ENCODE data around the gene RPS23. TPM values are rescaled to one million over a fixed set of nuclear protein-coding genes. Genes with fewer than 3 reads are reported as not detected.
A peak's percentile ranks its signal among the peaks of the same experiment; 100 is the strongest.

Gene RPS23
- total RNA-seq, 1 experiment from 2014 or later = 2,206 TPM

GRCh38 chr5:82259172-82259800 is 18.9 kb downstream of the RPS23 start:
- H3K9ac ChIP-seq (ENCODE audit: low read length) = no peak overlapping the region
- H3K36me3 ChIP-seq (ENCODE audit: control insufficient read depth in 1 of 2, insufficient read depth in 2 of 2, low read length in 2 of 2) = no peaks in the 10 kb centered on the region
- H3K27ac ChIP-seq (ENCODE audit: low read depth, low read length) = no peak overlapping the region
- ChIA-PET RAD21 (ENCODE audit: low non-redundant PET in 1 of 2, low total read pairs in 2 of 2, uncharacterized antibody in 2 of 2, unreplicated experiment in 2 of 2) (no interaction called here), POLR2A (no interaction called here), CTCF (interaction anchor here (0.6 to 1.3 kb wide), 8 partner anchors 8 to 631 kb away, joined by 3 to 5 read pairs (median 4); no protein-coding TSS in a partner anchor)
- H3K79me2 ChIP-seq (ENCODE audit: insufficient read depth, low read length) = no peaks in the 10 kb centered on the region
- TF ChIP-seq RAD21 (IDR thresholded peaks at IDR 0.05; ENCODE audit: low read depth) = peak; percentile 42; the same call in 1 of the 2 replicates
- TF ChIP-seq POLR2AphosphoS5 (IDR thresholded peaks at IDR 0.05; ENCODE audit: low read depth, low read length) = no peak
- TF ChIP-seq ELF1 (IDR thresholded peaks at IDR 0.05; ENCODE audit: borderline replicate concordance, low read depth) = no peak
- TF ChIP-seq, protein P1, sequence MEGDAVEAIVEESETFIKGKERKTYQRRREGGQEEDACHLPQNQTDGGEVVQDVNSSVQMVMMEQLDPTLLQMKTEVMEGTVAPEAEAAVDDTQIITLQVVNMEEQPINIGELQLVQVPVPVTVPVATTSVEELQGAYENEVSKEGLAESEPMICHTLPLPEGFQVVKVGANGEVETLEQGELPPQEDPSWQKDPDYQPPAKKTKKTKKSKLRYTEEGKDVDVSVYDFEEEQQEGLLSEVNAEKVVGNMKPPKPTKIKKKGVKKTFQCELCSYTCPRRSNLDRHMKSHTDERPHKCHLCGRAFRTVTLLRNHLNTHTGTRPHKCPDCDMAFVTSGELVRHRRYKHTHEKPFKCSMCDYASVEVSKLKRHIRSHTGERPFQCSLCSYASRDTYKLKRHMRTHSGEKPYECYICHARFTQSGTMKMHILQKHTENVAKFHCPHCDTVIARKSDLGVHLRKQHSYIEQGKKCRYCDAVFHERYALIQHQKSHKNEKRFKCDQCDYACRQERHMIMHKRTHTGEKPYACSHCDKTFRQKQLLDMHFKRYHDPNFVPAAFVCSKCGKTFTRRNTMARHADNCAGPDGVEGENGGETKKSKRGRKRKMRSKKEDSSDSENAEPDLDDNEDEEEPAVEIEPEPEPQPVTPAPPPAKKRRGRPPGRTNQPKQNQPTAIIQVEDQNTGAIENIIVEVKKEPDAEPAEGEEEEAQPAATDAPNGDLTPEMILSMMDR (IDR thresholded peaks at IDR 0.05 in 2 of 3, conservative IDR thresholded peaks at IDR 0.05 in 1 of 3; ENCODE audit: borderline replicate concordance in 1 of 3, insufficient read depth in 1 of 3, low read depth in 2 of 3, low read length in 2 of 3) = peak; percentile 38 to 53 (median 47); a peak in 4 of 6 replicates
- no peak for TF ChIP-seq ZFX (IDR thresholded peaks at IDR 0.05)
- TF ChIP-seq CEBPB (IDR thresholded peaks at IDR 0.05; ENCODE audit: low read depth) = no peak
- TF ChIP-seq, protein P2, sequence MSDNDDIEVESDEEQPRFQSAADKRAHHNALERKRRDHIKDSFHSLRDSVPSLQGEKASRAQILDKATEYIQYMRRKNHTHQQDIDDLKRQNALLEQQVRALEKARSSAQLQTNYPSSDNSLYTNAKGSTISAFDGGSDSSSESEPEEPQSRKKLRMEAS (IDR thresholded peaks at IDR 0.05) = no peak
- H3K4me3 ChIP-seq (replicated peaks in 1 of 2; ENCODE audit: low read depth in 1 of 2, low read length in 2 of 2) = no peak overlapping the region
- H4K20me1 ChIP-seq (ENCODE audit: insufficient read depth) = no peaks in the 10 kb centered on the region
- BruUV-seq (replicated peaks) = no TSS peak
- peak; percentile 78 for ATAC-seq
- no peaks in the 10 kb centered on the region for H3K4me1 ChIP-seq (ENCODE audit: control insufficient read depth in 1 of 2, insufficient read depth in 2 of 2, low read length in 2 of 2)
- H3K27me3 ChIP-seq (ENCODE audit: insufficient read depth, low read length) = no peaks in the 10 kb centered on the region
- H3K4me2 ChIP-seq (ENCODE audit: low read length) = no peak overlapping the region
- H2AFZ ChIP-seq (ENCODE audit: low read depth, low read length, poor library complexity, severe bottlenecking) = no peak overlapping the region
- intact Hi-C loops (cut with micrococcal nuclease) = no loop called here
- DNase-seq (ENCODE audit: low read depth, low spot score) = peak; percentile 18
- H3K9me3 ChIP-seq (ENCODE audit: control insufficient read depth in 1 of 2, insufficient read depth in 1 of 2, low read depth in 1 of 2, low read length in 2 of 2) = no peaks in the 10 kb centered on the region
- no peaks in the 10 kb centered on the region for H3K9me2 ChIP-seq (ENCODE audit: insufficient read depth)

DNA sequence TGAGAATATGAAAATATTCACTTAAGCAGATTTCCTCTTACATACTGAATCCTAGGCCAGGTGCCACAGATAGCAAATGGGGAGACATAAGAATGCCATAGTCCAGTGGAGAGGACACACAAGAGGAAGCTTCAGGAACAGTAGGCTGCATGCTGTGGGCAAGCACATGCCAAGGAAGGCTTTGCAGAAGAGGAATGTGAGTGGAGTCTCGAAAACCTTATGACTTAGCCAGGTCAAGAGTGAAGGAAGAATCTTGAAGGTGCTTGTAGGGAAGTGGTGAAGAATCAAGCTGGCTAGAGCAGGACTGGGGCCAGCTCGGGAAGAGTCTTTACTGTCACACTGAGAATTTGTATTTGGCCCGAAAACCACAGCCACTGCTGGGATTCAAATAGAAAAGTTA is 20.4 kb downstream of the RPS23 start:
- H3K9me3 ChIP-seq (ENCODE audit: control insufficient read depth in 1 of 2, insufficient read depth in 1 of 2, low read depth in 1 of 2, low read length in 2 of 2) = no peaks in the 10 kb centered on the region
- ATAC-seq (no peak), DNase-seq (ENCODE audit: low read depth, low spot score) (no peak)
- TF ChIP-seq, protein P3, sequence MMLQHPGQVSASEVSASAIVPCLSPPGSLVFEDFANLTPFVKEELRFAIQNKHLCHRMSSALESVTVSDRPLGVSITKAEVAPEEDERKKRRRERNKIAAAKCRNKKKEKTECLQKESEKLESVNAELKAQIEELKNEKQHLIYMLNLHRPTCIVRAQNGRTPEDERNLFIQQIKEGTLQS (IDR thresholded peaks at IDR 0.05) = no peak
- TF ChIP-seq YY1 (IDR thresholded peaks at IDR 0.05; ENCODE audit: extremely low read depth, insufficient replicate concordance, low read depth, low read length) = no peak
- TF ChIP-seq TCF7L2 (IDR thresholded peaks at IDR 0.05; ENCODE audit: borderline replicate concordance, extremely low read depth, insufficient read depth, insufficient read length) = no peak
- RAD21 ChIA-PET (ENCODE audit: low non-redundant PET in 1 of 2, low total read pairs in 2 of 2, uncharacterized antibody in 2 of 2, unreplicated experiment in 2 of 2) = no interaction called here
- H4K20me1 ChIP-seq (ENCODE audit: insufficient read depth) = no peaks in the 10 kb centered on the region
- no peak overlapping the region for H3K27ac ChIP-seq (ENCODE audit: low read depth, low read length)
- CTCF ChIA-PET = no interaction called here
- H3K79me2 ChIP-seq (ENCODE audit: insufficient read depth, low read length) = no peaks in the 10 kb centered on the region
- intact Hi-C loops (cut with micrococcal nuclease) = no loop called here
- no peaks in the 10 kb centered on the region for H3K4me1 ChIP-seq (ENCODE audit: control insufficient read depth in 1 of 2, insufficient read depth in 2 of 2, low read length in 2 of 2)
- POLR2A ChIA-PET = interaction anchor here (1.1 kb wide), 1 partner anchor 21 kb away, joined by 3 read pairs; the partner anchor contains the start of gene RPS23
- no peak overlapping the region for H3K9ac ChIP-seq (ENCODE audit: low read length)
- no peaks in the 10 kb centered on the region for H3K27me3 ChIP-seq (ENCODE audit: insufficient read depth, low read length)
- no TSS peak for BruUV-seq (replicated peaks)
- no peaks in the 10 kb centered on the region for H3K9me2 ChIP-seq (ENCODE audit: insufficient read depth)
- H3K36me3 ChIP-seq (ENCODE audit: control insufficient read depth in 1 of 2, insufficient read depth in 2 of 2, low read length in 2 of 2) = no peaks in the 10 kb centered on the region
- no peak overlapping the region for H3K4me3 ChIP-seq (replicated peaks in 1 of 2; ENCODE audit: low read depth in 1 of 2, low read length in 2 of 2)
- no peak overlapping the region for H3K4me2 ChIP-seq (ENCODE audit: low read length)
- no peak overlapping the region for H2AFZ ChIP-seq (ENCODE audit: low read depth, low read length, poor library complexity, severe bottlenecking)
